SK-N-SH (cell line): ENCODE results near the gene UGT1A10. TPM values are rescaled to one million over a fixed set of nuclear protein-coding genes. Genes with fewer than 3 reads are reported as not detected.

Experiments used
- CTCF ChIA-PET: fragments of 300-600, 350-600 bp; formaldehyde crosslinking; extraction: SDS; loops from one replicate; lab custom pipeline; 2021; lab: Yijun Ruan, JAX
- POLR2A ChIA-PET: fragments of 350-600 bp; sonication (Branson Sonifier 250); formaldehyde crosslinking; extraction: SDS; loops from one replicate; lab custom pipeline; 2020; ENCODE audit warnings: antibody characterized with exemption, inconsistent platforms; lab: Yijun Ruan, JAX
- DNase-seq: peaks from one replicate; pipeline ENCODE4 v3.0.0; 2012
- H2AFZ ChIP-seq: fragments of 200-600 bp; sonication (generic); 2 replicates; pipeline ENCODE4 v1.8.1; 2016; ENCODE audit warnings: antibody characterized with exemption, mild to moderate bottlenecking, low read depth
- H3F3A ChIP-seq: fragments of 200-600 bp; sonication (generic); replicated peaks from 2 replicates; pipeline ENCODE3; 2016; ENCODE audit warnings: antibody characterized with exemption, mild to moderate bottlenecking; ENCODE audit not compliant: insufficient read depth
- H3K27ac ChIP-seq, 2 experiments: fragments of 200-500 bp in 1 of 2; fragments of 200-600 bp in 1 of 2; sonication (Bioruptor generic) in 1 of 2; sonication (generic), shearing (Covaris generic) in 1 of 2; 2 replicates each; pipeline versions ENCODE4 v1.5.1 to v1.6.1; 2014 to 2016; ENCODE audit warnings: low read depth in 2 of 2, inconsistent platforms in 1 of 2, low read length in 1 of 2, mild to moderate bottlenecking in 1 of 2, mixed read lengths in 1 of 2
- H3K27me3 ChIP-seq: fragments of 200-600 bp; sonication (generic), shearing (Covaris generic); 2 replicates; pipeline ENCODE4 v1.6.1; 2016; ENCODE audit warnings: mixed run types; ENCODE audit not compliant: insufficient read depth
- H3K36me3 ChIP-seq, 2 experiments: fragments of 200-500 bp in 1 of 2; fragments of 200-600 bp in 1 of 2; sonication (Bioruptor generic) in 1 of 2; sonication (generic) in 1 of 2; replicated peaks in 1 of 2; 2 replicates each; pipeline versions ENCODE3 to v1.5.1; 2014 to 2016; ENCODE audit warnings: low read length in 1 of 2, mild to moderate bottlenecking in 1 of 2; ENCODE audit not compliant: insufficient read depth in 2 of 2, control insufficient read depth in 1 of 2
- H3K4me1 ChIP-seq, 2 experiments: fragments of 200-500 bp in 1 of 2; fragments of 200-600 bp in 1 of 2; sonication (Bioruptor generic) in 1 of 2; sonication (generic), shearing (Covaris generic) in 1 of 2; 2 replicates each; pipeline versions ENCODE4 v1.5.1 to v1.6.1; 2014 to 2016; ENCODE audit warnings: low read depth in 1 of 2, low read length in 1 of 2, mixed run types in 1 of 2; ENCODE audit not compliant: insufficient read depth in 2 of 2, control insufficient read depth in 1 of 2
- H3K4me2 ChIP-seq: fragments of 200-600 bp; sonication (generic), shearing (Covaris generic); 2 replicates; pipeline ENCODE4 v1.6.1; 2017; ENCODE audit warnings: mixed run types
- H3K4me3 ChIP-seq, 2 experiments: fragments of 200-500 bp in 1 of 2; fragments of 200-600 bp in 1 of 2; sonication (Bioruptor generic) in 1 of 2; sonication (generic), shearing (Covaris generic) in 1 of 2; 2 replicates each; pipeline versions ENCODE4 v1.5.1 to v1.8.1; 2014 to 2016; ENCODE audit warnings: low read depth in 2 of 2, inconsistent platforms in 1 of 2, low read length in 1 of 2, mild to moderate bottlenecking in 1 of 2, mixed read lengths in 1 of 2, moderate library complexity in 1 of 2
- H3K79me2 ChIP-seq: fragments of 200-600 bp; sonication (generic); 2 replicates; pipeline ENCODE4 v1.8.1; 2017; ENCODE audit warnings: mild to moderate bottlenecking; ENCODE audit not compliant: insufficient read depth
- H3K9ac ChIP-seq: fragments of 200-600 bp; sonication (generic); 2 replicates; pipeline ENCODE4 v1.6.1; 2017; ENCODE audit warnings: mixed run types
- H3K9me2 ChIP-seq: fragments of 200-600 bp; sonication (generic); 2 replicates; pipeline ENCODE4 v1.6.1; 2017; ENCODE audit warnings: mixed run types
- H3K9me3 ChIP-seq: fragments of 200-600 bp; sonication (generic); 2 replicates; pipeline ENCODE4 v1.6.1; 2017; ENCODE audit warnings: mixed run types, mild to moderate bottlenecking, moderate library complexity
- H4K20me1 ChIP-seq: fragments of 200-600 bp; sonication (generic); 2 replicates; pipeline ENCODE4 v1.6.1; 2017; ENCODE audit warnings: mild to moderate bottlenecking, mixed run types; ENCODE audit not compliant: insufficient read depth
- CHD2 ChIP-seq: fragments of 150-350 bp; IDR thresholded peaks from 2 replicates; pipeline ENCODE4 v1.6.1; 2018; ENCODE audit warnings: low read length; ENCODE audit not compliant: partially characterized antibody
- ELF1 ChIP-seq: IDR thresholded peaks from 2 replicates; pipeline ENCODE4 v1.4.0; 2012
- EP300 ChIP-seq, 2 experiments: IDR thresholded peaks; 2 replicates each; pipeline versions ENCODE4 v1.4.0 to v1.6.1; 2012; ENCODE audit warnings: borderline replicate concordance in 1 of 2, low read depth in 1 of 2, low read length in 1 of 2
- FOSL2 ChIP-seq: IDR thresholded peaks from 2 replicates; pipeline ENCODE4 v1.4.0; 2012; ENCODE audit warnings: low read depth, mild to moderate bottlenecking, moderate library complexity, borderline replicate concordance
- FOXM1 ChIP-seq: IDR thresholded peaks from 2 replicates; pipeline ENCODE4 v1.4.0; 2012; ENCODE audit warnings: low read depth, mild to moderate bottlenecking
- GATA2 ChIP-seq: sonication (generic); formaldehyde crosslinking; IDR thresholded peaks from 2 replicates; pipeline ENCODE4 v1.5.0; 2020; ENCODE audit warnings: mild to moderate bottlenecking, missing genetic modification reagents
- MEF2A ChIP-seq: IDR thresholded peaks from 2 replicates; pipeline ENCODE4 v1.4.0; 2012; ENCODE audit warnings: low read depth, borderline replicate concordance
- NFIC ChIP-seq: IDR thresholded peaks from 2 replicates; pipeline ENCODE4 v1.4.0; 2012; ENCODE audit warnings: borderline replicate concordance
- NRF1 ChIP-seq: IDR thresholded peaks from 2 replicates; pipeline ENCODE4 v1.6.1; 2012; ENCODE audit warnings: low read depth, mild to moderate bottlenecking, low read length
- RCOR1 ChIP-seq: fragments of 150-350 bp; IDR thresholded peaks from 2 replicates; pipeline ENCODE4 v1.6.1; 2017; ENCODE audit warnings: antibody characterized with exemption, low read length
- RFX5 ChIP-seq: IDR thresholded peaks from 2 replicates; pipeline ENCODE4 v1.6.1; 2012; ENCODE audit warnings: mild to moderate bottlenecking, improper control_type of control experiment, low read length
- RXRA ChIP-seq: IDR thresholded peaks from 2 replicates; pipeline ENCODE4 v1.4.0; 2012; ENCODE audit warnings: low read depth, mild to moderate bottlenecking, borderline replicate concordance
- SIN3A ChIP-seq: IDR thresholded peaks from 2 replicates; pipeline ENCODE4 v1.6.1; 2012; ENCODE audit warnings: low read depth, mild to moderate bottlenecking, low read length, moderate library complexity, borderline replicate concordance
- SMC3 ChIP-seq: IDR thresholded peaks from 2 replicates; pipeline ENCODE4 v1.6.1; 2012; ENCODE audit warnings: low read depth, low read length, improper control_type of control experiment
- TAF1 ChIP-seq: IDR thresholded peaks from 2 replicates; pipeline ENCODE4 v1.6.1; 2012; ENCODE audit warnings: low read depth, mild to moderate bottlenecking, low read length, moderate library complexity, borderline replicate concordance
- TEAD4 ChIP-seq: IDR thresholded peaks from 2 replicates; pipeline ENCODE4 v1.4.0; 2012; ENCODE audit warnings: mild to moderate bottlenecking, borderline replicate concordance; ENCODE audit not compliant: insufficient read depth
- YY1 ChIP-seq: IDR thresholded peaks from 2 replicates; pipeline ENCODE4 v1.4.0; 2012; ENCODE audit warnings: low read depth, mild to moderate bottlenecking
- WGBS: methylation state at CpG from one replicate; pipeline ENCODE4 v1.1.6; 2017; ENCODE audit warnings: low lambda C conversion rate; 5-methylcytosine and 5-hydroxymethylcytosine counted together
- polyA plus RNA-seq, 3 experiments: library from polyadenylated mRNA; depleted of rRNA; stranded (reverse); fragments of >200 nt; gene quantifications; 2 replicates each; pipeline ENCODE4 v1.2.3, GENCODE V29; 2012
- TF ChIP-seq, protein P1 (sequence below): IDR thresholded peaks from 2 replicates; pipeline ENCODE4 v1.4.0; 2012; ENCODE audit warnings: low read depth
- TF ChIP-seq, protein P2 (sequence below): IDR thresholded peaks from 2 replicates; pipeline ENCODE4 v1.4.0; 2012; ENCODE audit warnings: low read depth, borderline replicate concordance
- TF ChIP-seq, protein P3 (sequence below): IDR thresholded peaks from 2 replicates; pipeline ENCODE4 v1.4.0; 2012; ENCODE audit warnings: low read depth, borderline replicate concordance

The UGT1A10 gene
- polyA plus RNA-seq, 1 of the 3 experiments (the other 2 are of a cell fraction) = not detected

DNA sequence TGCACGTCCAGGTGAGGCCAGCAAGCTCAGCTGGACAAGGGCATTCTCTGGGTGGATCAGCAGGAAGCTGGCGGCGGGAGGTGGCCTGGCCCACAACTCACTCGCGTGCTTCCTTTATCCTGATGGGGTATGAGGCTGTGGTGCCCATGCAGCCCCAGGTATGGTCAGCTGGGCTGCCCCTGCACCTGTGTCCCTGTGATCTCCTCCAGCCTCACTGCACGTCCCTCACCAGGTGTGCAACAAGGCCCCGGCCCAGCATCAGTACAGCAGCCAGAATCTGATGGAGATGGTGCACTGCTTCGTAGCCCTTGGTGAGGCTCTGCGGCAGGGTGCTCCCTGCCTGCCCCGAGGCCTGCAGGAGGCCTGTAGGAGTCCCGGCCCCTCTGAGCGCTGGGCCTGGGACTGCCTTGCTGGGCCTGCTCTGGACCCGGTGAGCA lies 159.5 kb downstream of the UGT1A10 start:
- Histone ChIP-seq H3K36me3 (no peaks in the 10 kb centered on the region), H3K9me2 (no peaks in the 10 kb centered on the region), H3K27ac (no peak overlapping the region), H3K4me3 (no peak overlapping the region), H3K4me2 (no peak overlapping the region), H3F3A (no peaks in the 10 kb centered on the region), H2AFZ (no peak overlapping the region), H3K27me3 (no peaks in the 10 kb centered on the region), H3K9ac (no peak overlapping the region), H3K79me2 (no peaks in the 10 kb centered on the region), H3K9me3 (no peaks in the 10 kb centered on the region), H4K20me1 (no peaks in the 10 kb centered on the region)
- 83% methylated on average over 5 of the region's 13 CpGs for WGBS
- DNase-seq = no peak
- TF ChIP-seq MEF2A = no peak
- TF ChIP-seq SMC3 = no peak
- no peak for TF ChIP-seq GATA2 (CRISPR knock-in tag)
- TF ChIP-seq EP300 (IDR thresholded peaks at IDR 0.05; ENCODE audit: borderline replicate concordance in 1 of 2, low read depth in 1 of 2, low read length in 1 of 2) = no peak
- no peak for TF ChIP-seq TAF1
- TF ChIP-seq, protein P1, sequence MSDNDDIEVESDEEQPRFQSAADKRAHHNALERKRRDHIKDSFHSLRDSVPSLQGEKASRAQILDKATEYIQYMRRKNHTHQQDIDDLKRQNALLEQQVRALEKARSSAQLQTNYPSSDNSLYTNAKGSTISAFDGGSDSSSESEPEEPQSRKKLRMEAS = no peak
- TF ChIP-seq FOSL2 = no peak
- no peak for TF ChIP-seq CHD2
- TF ChIP-seq TEAD4 = no peak
- TF ChIP-seq RXRA = no peak
- TF ChIP-seq, protein P2, sequence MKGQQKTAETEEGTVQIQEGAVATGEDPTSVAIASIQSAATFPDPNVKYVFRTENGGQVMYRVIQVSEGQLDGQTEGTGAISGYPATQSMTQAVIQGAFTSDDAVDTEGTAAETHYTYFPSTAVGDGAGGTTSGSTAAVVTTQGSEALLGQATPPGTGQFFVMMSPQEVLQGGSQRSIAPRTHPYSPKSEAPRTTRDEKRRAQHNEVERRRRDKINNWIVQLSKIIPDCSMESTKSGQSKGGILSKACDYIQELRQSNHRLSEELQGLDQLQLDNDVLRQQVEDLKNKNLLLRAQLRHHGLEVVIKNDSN = no peak
- TF ChIP-seq RCOR1 = no peak
- no peak for TF ChIP-seq ELF1
- TF ChIP-seq NFIC = no peak
- TF ChIP-seq RFX5 = no peak
- TF ChIP-seq, all 33 proteins: peak for 0
- no peaks in the 10 kb centered on the region for H3K4me1 ChIP-seq
- ChIA-PET CTCF (no interaction called here), POLR2A (no interaction called here)

DNA sequence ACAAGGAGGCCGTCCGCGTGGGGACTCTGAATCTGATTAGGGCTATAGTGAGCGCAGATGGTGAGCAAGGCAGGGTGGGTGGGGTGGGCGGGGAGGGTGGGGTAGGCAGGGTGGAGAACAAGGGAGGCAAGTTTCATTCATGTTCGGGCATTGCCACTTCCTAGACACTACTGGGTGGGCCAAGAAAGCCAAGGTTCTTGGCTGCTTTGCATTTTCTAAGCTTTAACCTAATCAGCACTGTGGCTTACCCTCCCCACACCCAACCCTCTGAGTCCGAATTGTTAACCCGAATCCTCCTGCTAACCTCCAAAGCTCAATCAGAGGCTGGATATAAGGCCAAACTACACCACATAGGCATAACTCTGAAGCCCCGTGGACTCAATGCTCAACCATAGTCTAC lies 160.0 kb downstream of the UGT1A10 start:
- Histone ChIP-seq H3K4me3 (no peak overlapping the region), H3F3A (no peaks in the 10 kb centered on the region), H3K9me3 (no peaks in the 10 kb centered on the region), H3K79me2 (no peaks in the 10 kb centered on the region), H3K4me2 (no peak overlapping the region), H3K4me1 (no peaks in the 10 kb centered on the region), H3K9me2 (no peaks in the 10 kb centered on the region), H3K27ac (no peak overlapping the region), H3K27me3 (no peaks in the 10 kb centered on the region), H2AFZ (no peak overlapping the region), H4K20me1 (no peaks in the 10 kb centered on the region), H3K36me3 (no peaks in the 10 kb centered on the region), H3K9ac (no peak overlapping the region)
- CTCF ChIA-PET = interaction anchor here (2.1 kb wide), 1 partner anchor 353 kb away, joined by 5 read pairs; no protein-coding TSS in a partner anchor
- DNase-seq = no peak
- POLR2A ChIA-PET = no interaction called here
- WGBS = 81% methylated on average over 8 of the region's 9 CpGs
- no peak for TF ChIP-seq YY1
- TF ChIP-seq, protein P1 = no peak
- no peak for TF ChIP-seq NRF1
- TF ChIP-seq CHD2 = no peak
- no peak for TF ChIP-seq NFIC
- TF ChIP-seq SIN3A = no peak
- no peak for TF ChIP-seq RCOR1
- no peak for TF ChIP-seq GATA2 (CRISPR knock-in tag)
- TF ChIP-seq, protein P3, sequence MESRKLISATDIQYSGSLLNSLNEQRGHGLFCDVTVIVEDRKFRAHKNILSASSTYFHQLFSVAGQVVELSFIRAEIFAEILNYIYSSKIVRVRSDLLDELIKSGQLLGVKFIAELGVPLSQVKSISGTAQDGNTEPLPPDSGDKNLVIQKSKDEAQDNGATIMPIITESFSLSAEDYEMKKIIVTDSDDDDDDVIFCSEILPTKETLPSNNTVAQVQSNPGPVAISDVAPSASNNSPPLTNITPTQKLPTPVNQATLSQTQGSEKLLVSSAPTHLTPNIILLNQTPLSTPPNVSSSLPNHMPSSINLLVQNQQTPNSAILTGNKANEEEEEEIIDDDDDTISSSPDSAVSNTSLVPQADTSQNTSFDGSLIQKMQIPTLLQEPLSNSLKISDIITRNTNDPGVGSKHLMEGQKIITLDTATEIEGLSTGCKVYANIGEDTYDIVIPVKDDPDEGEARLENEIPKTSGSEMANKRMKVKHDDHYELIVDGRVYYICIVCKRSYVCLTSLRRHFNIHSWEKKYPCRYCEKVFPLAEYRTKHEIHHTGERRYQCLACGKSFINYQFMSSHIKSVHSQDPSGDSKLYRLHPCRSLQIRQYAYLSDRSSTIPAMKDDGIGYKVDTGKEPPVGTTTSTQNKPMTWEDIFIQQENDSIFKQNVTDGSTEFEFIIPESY = no peak
- TF ChIP-seq FOXM1 = no peak
